ENCODE measurements around the gene COL6A2. TPM values are rescaled to one million over a fixed set of nuclear protein-coding genes. Genes with fewer than 3 reads are reported as not detected.
A peak's percentile ranks its signal among the peaks of the same experiment; 100 is the strongest.

COL6A2 gene
- total and polyA plus RNA-seq, 2 experiments from 2014 or later, result 28.4 to 89.2 TPM

GRCh38 chr21:46172863-46173528 lies 75.1 kb downstream of the COL6A2 start:
- TF ChIP-seq EZH2phosphoT487 (IDR thresholded peaks at IDR 0.05; ENCODE audit: unreplicated experiment) (no peak), ZNF114 (CRISPR knock-in tag; IDR thresholded peaks at IDR 0.05) (no peak), NANOG (IDR thresholded peaks at IDR 0.05; ENCODE audit: borderline replicate concordance) (no peak), POLR2AphosphoS5 (IDR thresholded peaks at IDR 0.05; ENCODE audit: low read depth) (no peak), JUNB (IDR thresholded peaks at IDR 0.05; ENCODE audit: unreplicated experiment) (no peak), STAT1 (IDR thresholded peaks at IDR 0.05; ENCODE audit: unreplicated experiment) (no peak)
- TF ChIP-seq, protein P1, sequence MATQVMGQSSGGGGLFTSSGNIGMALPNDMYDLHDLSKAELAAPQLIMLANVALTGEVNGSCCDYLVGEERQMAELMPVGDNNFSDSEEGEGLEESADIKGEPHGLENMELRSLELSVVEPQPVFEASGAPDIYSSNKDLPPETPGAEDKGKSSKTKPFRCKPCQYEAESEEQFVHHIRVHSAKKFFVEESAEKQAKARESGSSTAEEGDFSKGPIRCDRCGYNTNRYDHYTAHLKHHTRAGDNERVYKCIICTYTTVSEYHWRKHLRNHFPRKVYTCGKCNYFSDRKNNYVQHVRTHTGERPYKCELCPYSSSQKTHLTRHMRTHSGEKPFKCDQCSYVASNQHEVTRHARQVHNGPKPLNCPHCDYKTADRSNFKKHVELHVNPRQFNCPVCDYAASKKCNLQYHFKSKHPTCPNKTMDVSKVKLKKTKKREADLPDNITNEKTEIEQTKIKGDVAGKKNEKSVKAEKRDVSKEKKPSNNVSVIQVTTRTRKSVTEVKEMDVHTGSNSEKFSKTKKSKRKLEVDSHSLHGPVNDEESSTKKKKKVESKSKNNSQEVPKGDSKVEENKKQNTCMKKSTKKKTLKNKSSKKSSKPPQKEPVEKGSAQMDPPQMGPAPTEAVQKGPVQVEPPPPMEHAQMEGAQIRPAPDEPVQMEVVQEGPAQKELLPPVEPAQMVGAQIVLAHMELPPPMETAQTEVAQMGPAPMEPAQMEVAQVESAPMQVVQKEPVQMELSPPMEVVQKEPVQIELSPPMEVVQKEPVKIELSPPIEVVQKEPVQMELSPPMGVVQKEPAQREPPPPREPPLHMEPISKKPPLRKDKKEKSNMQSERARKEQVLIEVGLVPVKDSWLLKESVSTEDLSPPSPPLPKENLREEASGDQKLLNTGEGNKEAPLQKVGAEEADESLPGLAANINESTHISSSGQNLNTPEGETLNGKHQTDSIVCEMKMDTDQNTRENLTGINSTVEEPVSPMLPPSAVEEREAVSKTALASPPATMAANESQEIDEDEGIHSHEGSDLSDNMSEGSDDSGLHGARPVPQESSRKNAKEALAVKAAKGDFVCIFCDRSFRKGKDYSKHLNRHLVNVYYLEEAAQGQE (IDR thresholded peaks at IDR 0.05; ENCODE audit: unreplicated experiment), result no peak
- TF ChIP-seq, protein P2, sequence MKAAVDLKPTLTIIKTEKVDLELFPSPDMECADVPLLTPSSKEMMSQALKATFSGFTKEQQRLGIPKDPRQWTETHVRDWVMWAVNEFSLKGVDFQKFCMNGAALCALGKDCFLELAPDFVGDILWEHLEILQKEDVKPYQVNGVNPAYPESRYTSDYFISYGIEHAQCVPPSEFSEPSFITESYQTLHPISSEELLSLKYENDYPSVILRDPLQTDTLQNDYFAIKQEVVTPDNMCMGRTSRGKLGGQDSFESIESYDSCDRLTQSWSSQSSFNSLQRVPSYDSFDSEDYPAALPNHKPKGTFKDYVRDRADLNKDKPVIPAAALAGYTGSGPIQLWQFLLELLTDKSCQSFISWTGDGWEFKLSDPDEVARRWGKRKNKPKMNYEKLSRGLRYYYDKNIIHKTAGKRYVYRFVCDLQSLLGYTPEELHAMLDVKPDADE (IDR thresholded peaks at IDR 0.05), result no peak
- TF ChIP-seq, protein P3, sequence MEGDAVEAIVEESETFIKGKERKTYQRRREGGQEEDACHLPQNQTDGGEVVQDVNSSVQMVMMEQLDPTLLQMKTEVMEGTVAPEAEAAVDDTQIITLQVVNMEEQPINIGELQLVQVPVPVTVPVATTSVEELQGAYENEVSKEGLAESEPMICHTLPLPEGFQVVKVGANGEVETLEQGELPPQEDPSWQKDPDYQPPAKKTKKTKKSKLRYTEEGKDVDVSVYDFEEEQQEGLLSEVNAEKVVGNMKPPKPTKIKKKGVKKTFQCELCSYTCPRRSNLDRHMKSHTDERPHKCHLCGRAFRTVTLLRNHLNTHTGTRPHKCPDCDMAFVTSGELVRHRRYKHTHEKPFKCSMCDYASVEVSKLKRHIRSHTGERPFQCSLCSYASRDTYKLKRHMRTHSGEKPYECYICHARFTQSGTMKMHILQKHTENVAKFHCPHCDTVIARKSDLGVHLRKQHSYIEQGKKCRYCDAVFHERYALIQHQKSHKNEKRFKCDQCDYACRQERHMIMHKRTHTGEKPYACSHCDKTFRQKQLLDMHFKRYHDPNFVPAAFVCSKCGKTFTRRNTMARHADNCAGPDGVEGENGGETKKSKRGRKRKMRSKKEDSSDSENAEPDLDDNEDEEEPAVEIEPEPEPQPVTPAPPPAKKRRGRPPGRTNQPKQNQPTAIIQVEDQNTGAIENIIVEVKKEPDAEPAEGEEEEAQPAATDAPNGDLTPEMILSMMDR (conservative IDR thresholded peaks at IDR 0.05; ENCODE audit: low read depth in 2 of 2), result no peak
- H3K4me3 ChIP-seq, result no peak overlapping the region
- peak overlapping the region; percentile 72 for H3K27ac Mint-ChIP-seq
- H2AFZ ChIP-seq, result no peak overlapping the region
- peaks cover 51% of the 10 kb centered on the region for H3K79me2 ChIP-seq (replicated peaks; ENCODE audit: insufficient read depth)
- no peak overlapping the region for H3K4me3 Mint-ChIP-seq
- H3K36me3 ChIP-seq (ENCODE audit: insufficient read depth), result no peaks in the 10 kb centered on the region; the same call in 1 of the 2 replicates
- peaks cover 10% of the 10 kb centered on the region; the same call in 2 of the 3 replicates for H3K9me3 Mint-ChIP-seq
- H3K27me3 ChIP-seq (ENCODE audit: insufficient read depth), result no peaks in the 10 kb centered on the region
- H3K27me3 Mint-ChIP-seq (ENCODE audit: insufficient read depth, low read depth, poor library complexity), result peaks cover 5% of the 10 kb centered on the region
- H3K9me2 ChIP-seq (ENCODE audit: insufficient read depth), result no peaks in the 10 kb centered on the region
- no peak overlapping the region for H3K27ac ChIP-seq (ENCODE audit: low read depth)
- H3K4me1 ChIP-seq (ENCODE audit: insufficient read depth), result no peaks in the 10 kb centered on the region
- no peaks in the 10 kb centered on the region for H3F3A ChIP-seq (replicated peaks; ENCODE audit: low read depth)
- H3K36me3 Mint-ChIP-seq (ENCODE audit: low read depth), result peaks cover 32% of the 10 kb centered on the region
- H3K4me1 Mint-ChIP-seq, result peaks cover 11% of the 10 kb centered on the region
- DNase-seq (ENCODE audit: low spot score) (no peak), ATAC-seq (no peak)
- H4K20me1 ChIP-seq (replicated peaks; ENCODE audit: insufficient read depth), result peaks cover 13% of the 10 kb centered on the region; the same call in 1 of the 2 replicates
- no peak overlapping the region for H3K4me2 ChIP-seq

Data from GM23338 (cell line).